Measurements from ENCODE around the gene KCNIP4.

KCNIP4 gene

GRCh38 chr4:21077967-21078366 is 870.6 kb downstream of the KCNIP4 start:
- in situ Hi-C loops (cut with MboI; ENCODE audit: low sequenced_read_pairs, unreplicated experiment): no loop called here
- TF ChIP-seq CTCF (IDR thresholded peaks at IDR 0.05; ENCODE audit: borderline replicate concordance, control extremely low read depth, extremely low read depth, insufficient read depth, missing control alignments): no peak

GRCh38 chr4:21067351-21067750 is 881.2 kb downstream of the KCNIP4 start:
- in situ Hi-C loops (cut with MboI; ENCODE audit: low sequenced_read_pairs, unreplicated experiment): no loop called here
- TF ChIP-seq CTCF (IDR thresholded peaks at IDR 0.05; ENCODE audit: borderline replicate concordance, control extremely low read depth, extremely low read depth, insufficient read depth, missing control alignments): no peak
- no peak for DNase-seq (ENCODE audit: low spot score)

More at GRCh38 chr4:21077967-21078366, 870.6 kb downstream of the KCNIP4 start:
- no peak for DNase-seq (ENCODE audit: low spot score)

GRCh38 chr4:21061902-21062301 is 886.7 kb downstream of the KCNIP4 start:
- no peak for TF ChIP-seq CTCF (IDR thresholded peaks at IDR 0.05; ENCODE audit: borderline replicate concordance, control extremely low read depth, extremely low read depth, insufficient read depth, missing control alignments)
- DNase-seq (ENCODE audit: low spot score): no peak
- in situ Hi-C loops (cut with MboI; ENCODE audit: low sequenced_read_pairs, unreplicated experiment): no loop called here

- TF ChIP-seq CTCF (IDR thresholded peaks at IDR 0.05; ENCODE audit: borderline replicate concordance, control extremely low read depth, extremely low read depth, insufficient read depth, missing control alignments): no peak
- in situ Hi-C loops (cut with MboI; ENCODE audit: low sequenced_read_pairs, unreplicated experiment): no loop called here
- no peak for DNase-seq (ENCODE audit: low spot score)
Observed at GRCh38 chr4:21046141-21046540, 902.4 kb downstream of the KCNIP4 start.

- no peak for TF ChIP-seq CTCF (IDR thresholded peaks at IDR 0.05; ENCODE audit: borderline replicate concordance, control extremely low read depth, extremely low read depth, insufficient read depth, missing control alignments)
- in situ Hi-C loops (cut with MboI; ENCODE audit: low sequenced_read_pairs, unreplicated experiment): no loop called here
- no peak for DNase-seq (ENCODE audit: low spot score)
Observed at GRCh38 chr4:21045119-21045518, 903.5 kb downstream of the KCNIP4 start.

GRCh38 chr4:21041708-21042107 is 906.9 kb downstream of the KCNIP4 start:
- TF ChIP-seq CTCF (IDR thresholded peaks at IDR 0.05; ENCODE audit: borderline replicate concordance, control extremely low read depth, extremely low read depth, insufficient read depth, missing control alignments): no peak
- in situ Hi-C loops (cut with MboI; ENCODE audit: low sequenced_read_pairs, unreplicated experiment): no loop called here
- DNase-seq (ENCODE audit: low spot score): no peak

GRCh38 chr4:21034728-21035127 is 913.8 kb downstream of the KCNIP4 start:
- no peak for DNase-seq (ENCODE audit: low spot score)
- in situ Hi-C loops (cut with MboI; ENCODE audit: low sequenced_read_pairs, unreplicated experiment): no loop called here
- TF ChIP-seq CTCF (IDR thresholded peaks at IDR 0.05; ENCODE audit: borderline replicate concordance, control extremely low read depth, extremely low read depth, insufficient read depth, missing control alignments): no peak
